Lower lobe of right lung (tissue), 2 donors: ENCODE data around the gene TP53I11. TPM values are rescaled to one million over a fixed set of nuclear protein-coding genes. Genes with fewer than 3 reads are reported as not detected.
A peak's percentile ranks its signal among the peaks of the same experiment; 100 is the strongest.

ENCODE experiments used
- ATAC-seq, 2 donors: fragments of 200-7000 bp; cut with Tn5 transposase; one replicate each; pipeline ENCODE4 v1.9.1; 2020 to 2022; ENCODE audit warnings: mild to moderate bottlenecking in 2 of 2, moderate library complexity in 2 of 2
- DNase-seq: peaks from one replicate; pipeline ENCODE4 v3.0.0-alpha.2; 2020
- H3K27ac ChIP-seq: fragments of 200-600 bp; one replicate; pipeline ENCODE4 v1.8.0; 2022
- H3K27me3 ChIP-seq: fragments of 200-600 bp; one replicate; pipeline ENCODE4 v1.8.0; 2022; ENCODE audit warnings: low read depth
- H3K36me3 ChIP-seq: fragments of 200-600 bp; one replicate; pipeline ENCODE4 v1.8.0; 2022; ENCODE audit warnings: mild to moderate bottlenecking
- H3K4me1 ChIP-seq: fragments of 200-600 bp; one replicate; pipeline ENCODE4 v1.8.0; 2022
- H3K4me3 ChIP-seq: fragments of 200-600 bp; one replicate; pipeline ENCODE4 v1.8.0; 2022; ENCODE audit warnings: mild to moderate bottlenecking
- H3K9me3 ChIP-seq: fragments of 200-600 bp; one replicate; pipeline ENCODE4 v1.8.0; 2022
- CTCF ChIP-seq: fragments of 200-600 bp; IDR thresholded peaks from one replicate; pipeline ENCODE4 v1.8.0; 2022; ENCODE audit warnings: antibody characterized with exemption, mild to moderate bottlenecking
- intact Hi-C: fragments of 100-400 bp; cut with DNase I; formaldehyde crosslinking; loops from one replicate; pipeline ENCODE4 v1.11.0; 2022
- total RNA-seq: library from RNA; stranded (reverse); fragmentation: NEBNext Ultra II Directional; extraction: Animal tissue kit (Norgen Biotek cat#: 25700); gene quantifications from one replicate; pipeline ENCODE4 v1.2.1, GENCODE V29; 2021
- donor health status: DM: no; HTN: yes; CAD: no; lungs with severe emphysema.

Gene TP53I11
- total RNA-seq, 1 donor from 2014 or later = 103 TPM

- intact Hi-C loops = no loop called here
- ATAC-seq (no peak), DNase-seq (no peak)
- no peak overlapping the region for H3K27ac ChIP-seq
- H3K36me3 ChIP-seq = no peaks in the 10 kb centered on the region
- H3K9me3 ChIP-seq = no peaks in the 10 kb centered on the region
- peaks cover 23% of the 10 kb centered on the region for H3K4me1 ChIP-seq
- H3K4me3 ChIP-seq = no peak overlapping the region
- no peak for TF ChIP-seq CTCF
- H3K27me3 ChIP-seq = no peaks in the 10 kb centered on the region
Observed at GRCh38 chr11:44960200-44960845, 9.6 kb upstream of the TP53I11 start.

- Histone ChIP-seq H3K4me1 (peaks cover 28% of the 10 kb centered on the region), H3K4me3 (no peak overlapping the region), H3K36me3 (no peaks in the 10 kb centered on the region), H3K9me3 (no peaks in the 10 kb centered on the region), H3K27ac (no peak overlapping the region), H3K27me3 (no peaks in the 10 kb centered on the region)
- no peak for TF ChIP-seq CTCF
- ATAC-seq = no peak
- DNase-seq = no peak
- intact Hi-C loops = no loop called here
Observed at GRCh38 chr11:44959064-44959463, 8.4 kb upstream of the TP53I11 start.

- TF ChIP-seq CTCF = no peak
- Histone ChIP-seq H3K4me3 (no peak overlapping the region), H3K27me3 (no peaks in the 10 kb centered on the region), H3K4me1 (peaks cover 34% of the 10 kb centered on the region), H3K9me3 (no peaks in the 10 kb centered on the region), H3K36me3 (no peaks in the 10 kb centered on the region), H3K27ac (no peak overlapping the region)
- ATAC-seq (no peak), DNase-seq (no peak)
- intact Hi-C loops = no loop called here
Observed at GRCh38 chr11:44957776-44958564, 7.3 kb upstream of the TP53I11 start.

- H3K4me1 ChIP-seq = peaks cover 36% of the 10 kb centered on the region
- no peak overlapping the region for H3K27ac ChIP-seq
- H3K36me3 ChIP-seq = no peaks in the 10 kb centered on the region
- no peaks in the 10 kb centered on the region for H3K9me3 ChIP-seq
- ATAC-seq (no peak), DNase-seq (no peak)
- no peaks in the 10 kb centered on the region for H3K27me3 ChIP-seq
- H3K4me3 ChIP-seq = no peak overlapping the region
- no peak for TF ChIP-seq CTCF
- intact Hi-C loops = no loop called here
Observed at GRCh38 chr11:44957040-44957515, 6.4 kb upstream of the TP53I11 start.

GRCh38 chr11:44955015-44955738 lies 4.5 kb upstream of the TP53I11 start:
- H3K27me3 ChIP-seq = no peaks in the 10 kb centered on the region
- H3K4me1 ChIP-seq = peaks cover 36% of the 10 kb centered on the region
- ATAC-seq (peak; percentile 49 to 52), DNase-seq (peak; percentile 66)
- H3K9me3 ChIP-seq = no peaks in the 10 kb centered on the region
- no peaks in the 10 kb centered on the region for H3K36me3 ChIP-seq
- no peak for TF ChIP-seq CTCF
- intact Hi-C loops = no loop called here
- no peak overlapping the region for H3K4me3 ChIP-seq
- no peak overlapping the region for H3K27ac ChIP-seq
